HL-60 (cell line): ENCODE data around the gene PEAK3.

Experiments
- CTCF ChIP-seq: IDR thresholded peaks from one replicate; pipeline ENCODE4 v1.5.1; 2011; ENCODE audit warnings: low read length, control low read depth, inconsistent platforms; ENCODE audit not compliant: insufficient read depth
- POLR2AphosphoS5 ChIP-seq: IDR thresholded peaks from 2 replicates; pipeline ENCODE4 v1.6.1; 2012; ENCODE audit warnings: low read depth
- REST ChIP-seq: IDR thresholded peaks from 2 replicates; pipeline ENCODE4 v1.6.1; 2012; ENCODE audit warnings: low read depth; ENCODE audit not compliant: insufficient replicate concordance

GRCh38 chr19:2325281-2326046 lies 43.5 kb upstream of the PEAK3 start:
- no peak for TF ChIP-seq CTCF
- no peak for TF ChIP-seq POLR2AphosphoS5
- TF ChIP-seq REST, result no peak
